ENCODE results near the gene GABRG3.

GRCh38 chr15:27317736-27318135, 346.8 kb downstream of the GABRG3 start:
- TF ChIP-seq CTCF (IDR thresholded peaks at IDR 0.05 in 2 of 3, conservative IDR thresholded peaks at IDR 0.05 in 1 of 3; ENCODE audit: borderline replicate concordance in 1 of 3, insufficient read depth in 1 of 3, low read depth in 2 of 3, low read length in 2 of 3) = no peak
- no peak for TF ChIP-seq CBX3 (IDR thresholded peaks at IDR 0.05; ENCODE audit: low read depth)
- TF ChIP-seq TCF7L2 (IDR thresholded peaks at IDR 0.05; ENCODE audit: borderline replicate concordance, extremely low read depth, insufficient read depth, insufficient read length) = no peak
- TF ChIP-seq ATF3 (IDR thresholded peaks at IDR 0.05) = no peak
- no peak for TF ChIP-seq YY1 (IDR thresholded peaks at IDR 0.05; ENCODE audit: extremely low read depth, insufficient replicate concordance, low read depth, low read length)
- TF ChIP-seq RAD21 (IDR thresholded peaks at IDR 0.05; ENCODE audit: low read depth) = no peak
- no peak for TF ChIP-seq POLR2A (IDR thresholded peaks at IDR 0.05; ENCODE audit: borderline replicate concordance, extremely low read depth, insufficient read depth, insufficient read length)
- no peak for TF ChIP-seq POLR2AphosphoS5 (IDR thresholded peaks at IDR 0.05; ENCODE audit: low read depth, low read length)

All from HCT116 (cell line).